Endothelial cell of umbilical vein (primary cell): ENCODE measurements around the gene BTBD10.

Source experiments
- CTCF ChIP-seq, 2 donors: IDR thresholded peaks; 1 replicate in 1 of 2; 2 replicates in 1 of 2; pipeline ENCODE4 v1.5.1; 2011; ENCODE audit warnings: low read length in 2 of 2, mild to moderate bottlenecking in 2 of 2, moderate library complexity in 2 of 2, control low read depth in 1 of 2, inconsistent platforms in 1 of 2, low read depth in 1 of 2; ENCODE audit not compliant: insufficient read depth in 1 of 2; ENCODE audit errors: extremely low read depth in 1 of 2
- EZH2 ChIP-seq: IDR thresholded peaks from 2 replicates; pipeline ENCODE4 v1.6.1; 2012; ENCODE audit warnings: borderline replicate concordance, low read depth, mild to moderate bottlenecking, moderate library complexity, low read length, inconsistent platforms; ENCODE audit not compliant: severe bottlenecking
- FOS ChIP-seq: IDR thresholded peaks from 2 replicates; pipeline ENCODE4 v1.6.1; 2011; ENCODE audit warnings: mild to moderate bottlenecking, low read length, moderate library complexity, borderline replicate concordance; ENCODE audit not compliant: insufficient read depth
- POLR2A ChIP-seq: IDR thresholded peaks from 2 replicates; pipeline ENCODE4 v1.6.1; 2012; ENCODE audit warnings: low read depth, mild to moderate bottlenecking, control low read depth, low read length
- POLR2AphosphoS5 ChIP-seq: IDR thresholded peaks from 2 replicates; pipeline ENCODE4 v1.6.1; 2012; ENCODE audit warnings: low read depth, mild to moderate bottlenecking, control low read depth, low read length, moderate library complexity; ENCODE audit not compliant: insufficient read depth

DNA sequence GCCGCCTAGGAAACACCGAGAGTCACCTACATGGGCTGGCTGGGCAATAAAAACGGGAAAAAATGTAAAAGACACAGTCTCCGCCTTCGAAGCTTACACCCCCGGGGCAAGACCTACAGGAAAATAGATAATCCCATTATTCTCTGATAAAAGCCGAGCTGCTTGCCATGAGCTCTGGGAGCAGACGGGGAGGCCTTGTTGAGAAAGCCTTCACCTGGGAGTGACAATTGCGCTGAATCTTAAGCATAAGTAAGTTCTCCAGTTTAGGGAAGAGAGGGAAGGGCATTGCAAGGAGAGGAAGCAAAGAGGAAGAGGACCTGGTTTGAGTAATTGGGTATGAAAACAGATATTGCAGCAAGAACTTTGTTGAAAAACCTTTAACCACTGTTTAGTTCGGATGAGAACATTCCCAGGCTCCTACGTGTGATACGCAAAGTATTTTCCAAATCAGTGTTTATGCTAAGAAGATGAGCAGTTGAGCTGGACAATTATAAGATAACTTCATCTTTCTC, 813 bp upstream of the BTBD10 start:
- no peak for TF ChIP-seq EZH2
- TF ChIP-seq CTCF (IDR thresholded peaks at IDR 0.05; ENCODE audit: extremely low read depth in 1 of 2, insufficient read depth in 1 of 2, low read depth in 1 of 2, low read length in 2 of 2), result no peak
- no peak for TF ChIP-seq POLR2A
- TF ChIP-seq POLR2AphosphoS5, result no peak
- TF ChIP-seq FOS, result no peak
